ENCODE results near the gene LRFN5.

The LRFN5 gene

GRCh38 chr14:41839661-41840060 is 233.0 kb downstream of the LRFN5 start:
- no peaks in the 10 kb centered on the region for H3K9me3 ChIP-seq (ENCODE audit: control insufficient read depth in 2 of 2, low read length in 2 of 2)
- no peaks in the 10 kb centered on the region for H3K4me1 ChIP-seq (ENCODE audit: control insufficient read depth, insufficient read depth, low read length)
- H3K27me3 ChIP-seq (ENCODE audit: control insufficient read depth in 1 of 2, insufficient read depth in 2 of 2, low read length in 2 of 2), result no peaks in the 10 kb centered on the region
- no peak overlapping the region for H3K4me3 ChIP-seq (ENCODE audit: low read length in 2 of 2)
- H3K9ac ChIP-seq (ENCODE audit: low read length in 2 of 2), result no peak overlapping the region
- H3K27ac ChIP-seq (ENCODE audit: low read length), result no peak overlapping the region
- H3K36me3 ChIP-seq (ENCODE audit: control insufficient read depth in 2 of 2, insufficient read depth in 2 of 2, low read length in 2 of 2), result no peaks in the 10 kb centered on the region

DNA sequence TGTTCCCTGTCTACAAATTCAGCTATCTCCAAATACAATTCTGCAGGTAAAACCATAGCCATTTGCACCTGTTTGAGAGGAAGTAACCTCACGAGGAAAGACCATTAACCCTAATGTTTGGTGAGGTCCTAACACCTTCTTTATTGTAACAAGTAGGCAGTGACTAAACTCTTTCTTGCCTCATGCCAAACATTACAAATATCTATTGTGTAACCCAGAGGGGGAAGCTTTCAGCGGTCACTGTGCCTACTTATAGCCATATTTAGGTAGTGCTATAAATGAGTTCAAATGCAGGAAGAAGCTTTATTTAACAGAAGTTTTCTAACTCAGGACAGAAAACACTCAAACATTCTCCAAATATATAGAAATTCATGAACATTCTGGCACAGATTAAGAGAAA is 252.7 kb downstream of the LRFN5 start:
- Histone ChIP-seq H3K9me3 (ENCODE audit: control insufficient read depth in 2 of 2, low read length in 2 of 2) (no peaks in the 10 kb centered on the region), H3K9ac (ENCODE audit: low read length in 2 of 2) (no peak overlapping the region), H3K4me3 (ENCODE audit: low read length in 2 of 2) (no peak overlapping the region), H3K36me3 (ENCODE audit: control insufficient read depth in 2 of 2, insufficient read depth in 2 of 2, low read length in 2 of 2) (no peaks in the 10 kb centered on the region), H3K27me3 (ENCODE audit: control insufficient read depth in 1 of 2, insufficient read depth in 2 of 2, low read length in 2 of 2) (no peaks in the 10 kb centered on the region), H3K4me1 (ENCODE audit: control insufficient read depth, insufficient read depth, low read length) (no peaks in the 10 kb centered on the region), H3K27ac (ENCODE audit: low read length) (no peak overlapping the region)

GRCh38 chr14:41860586-41860985 is 253.9 kb downstream of the LRFN5 start:
- H3K27ac ChIP-seq (ENCODE audit: low read length), result no peak overlapping the region
- no peak overlapping the region for H3K9ac ChIP-seq (ENCODE audit: low read length in 2 of 2)
- no peaks in the 10 kb centered on the region for H3K36me3 ChIP-seq (ENCODE audit: control insufficient read depth in 2 of 2, insufficient read depth in 2 of 2, low read length in 2 of 2)
- no peaks in the 10 kb centered on the region for H3K4me1 ChIP-seq (ENCODE audit: control insufficient read depth, insufficient read depth, low read length)
- H3K9me3 ChIP-seq (ENCODE audit: control insufficient read depth in 2 of 2, low read length in 2 of 2), result no peaks in the 10 kb centered on the region
- H3K4me3 ChIP-seq (ENCODE audit: low read length in 2 of 2), result no peak overlapping the region
- H3K27me3 ChIP-seq (ENCODE audit: control insufficient read depth in 1 of 2, insufficient read depth in 2 of 2, low read length in 2 of 2), result no peaks in the 10 kb centered on the region

DNA sequence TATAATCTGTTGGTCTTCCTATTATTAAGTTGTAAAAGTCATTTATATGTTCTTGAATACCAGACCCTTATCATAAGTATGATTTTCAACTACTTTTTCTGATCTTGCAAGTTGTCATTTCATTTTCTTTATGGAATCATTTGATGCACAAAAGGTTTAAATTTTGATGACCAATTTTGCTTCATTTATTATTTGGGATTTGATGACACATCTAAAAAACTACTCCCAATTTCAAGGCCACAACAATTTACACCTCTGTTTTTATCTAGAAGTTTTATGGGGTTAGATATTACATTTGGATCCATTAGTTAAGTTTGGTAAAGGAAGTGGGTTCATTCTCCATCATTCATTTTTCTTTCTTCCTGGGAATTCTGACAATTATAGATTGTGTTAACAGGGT is 259.2 kb downstream of the LRFN5 start:
- no peak overlapping the region for H3K4me3 ChIP-seq (ENCODE audit: low read length in 2 of 2)
- H3K9me3 ChIP-seq (ENCODE audit: control insufficient read depth in 2 of 2, low read length in 2 of 2), result no peaks in the 10 kb centered on the region
- no peaks in the 10 kb centered on the region for H3K36me3 ChIP-seq (ENCODE audit: control insufficient read depth in 2 of 2, insufficient read depth in 2 of 2, low read length in 2 of 2)
- no peaks in the 10 kb centered on the region for H3K4me1 ChIP-seq (ENCODE audit: control insufficient read depth, insufficient read depth, low read length)
- no peaks in the 10 kb centered on the region for H3K27me3 ChIP-seq (ENCODE audit: control insufficient read depth in 1 of 2, insufficient read depth in 2 of 2, low read length in 2 of 2)
- H3K27ac ChIP-seq (ENCODE audit: low read length), result no peak overlapping the region
- no peak overlapping the region for H3K9ac ChIP-seq (ENCODE audit: low read length in 2 of 2)

- H3K9me3 ChIP-seq (ENCODE audit: control insufficient read depth in 2 of 2, low read length in 2 of 2), result no peaks in the 10 kb centered on the region
- H3K36me3 ChIP-seq (ENCODE audit: control insufficient read depth in 2 of 2, insufficient read depth in 2 of 2, low read length in 2 of 2), result no peaks in the 10 kb centered on the region
- no peaks in the 10 kb centered on the region for H3K27me3 ChIP-seq (ENCODE audit: control insufficient read depth in 1 of 2, insufficient read depth in 2 of 2, low read length in 2 of 2)
- H3K4me3 ChIP-seq (ENCODE audit: low read length in 2 of 2), result no peak overlapping the region
- H3K9ac ChIP-seq (ENCODE audit: low read length in 2 of 2), result no peak overlapping the region
- no peak overlapping the region for H3K27ac ChIP-seq (ENCODE audit: low read length)
- H3K4me1 ChIP-seq (ENCODE audit: control insufficient read depth, insufficient read depth, low read length), result no peaks in the 10 kb centered on the region
These were observed 261.7 kb downstream of the LRFN5 start for GRCh38 chr14:41868396-41868795.

DNA sequence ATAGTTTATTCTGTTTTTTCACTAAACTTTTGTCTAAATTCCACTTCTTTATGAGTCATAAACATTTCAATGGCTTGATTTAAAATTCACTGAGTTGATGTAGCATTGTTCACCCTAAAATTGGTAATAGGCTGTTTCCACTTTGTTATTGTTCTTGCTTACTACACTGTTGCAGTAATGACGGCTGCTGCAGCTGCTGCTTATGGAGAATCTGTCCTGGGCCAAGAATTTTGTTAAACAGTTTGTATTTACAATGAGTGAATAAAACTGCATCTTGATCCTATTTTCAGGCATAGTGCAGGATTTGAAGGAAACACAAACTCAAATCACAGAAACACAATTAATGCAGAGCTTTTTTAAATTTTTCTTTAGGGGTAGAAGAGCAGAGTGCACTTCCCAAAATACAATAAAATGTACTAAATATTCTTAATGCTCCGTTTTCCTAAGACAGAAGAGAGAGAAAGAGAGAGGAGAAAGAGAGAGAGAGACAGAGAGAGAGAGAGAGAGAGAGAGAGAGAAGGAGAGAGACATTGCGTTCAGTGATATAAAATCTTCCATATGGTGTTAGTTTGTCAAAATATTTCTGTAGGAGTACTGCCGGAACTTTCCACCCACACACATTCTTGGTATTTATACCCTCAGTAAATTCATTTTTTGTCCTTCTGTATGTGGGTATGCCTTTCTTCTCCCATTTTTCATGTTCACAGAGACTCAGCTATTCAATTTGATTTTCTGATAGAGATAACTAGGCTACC is 266.4 kb downstream of the LRFN5 start:
- H3K36me3 ChIP-seq (ENCODE audit: control insufficient read depth in 2 of 2, insufficient read depth in 2 of 2, low read length in 2 of 2), result no peaks in the 10 kb centered on the region
- H3K9ac ChIP-seq (ENCODE audit: low read length in 2 of 2), result no peak overlapping the region
- no peak overlapping the region for H3K27ac ChIP-seq (ENCODE audit: low read length)
- H3K4me3 ChIP-seq (ENCODE audit: low read length in 2 of 2), result no peak overlapping the region
- H3K27me3 ChIP-seq (ENCODE audit: control insufficient read depth in 1 of 2, insufficient read depth in 2 of 2, low read length in 2 of 2), result no peaks in the 10 kb centered on the region
- H3K4me1 ChIP-seq (ENCODE audit: control insufficient read depth, insufficient read depth, low read length), result no peaks in the 10 kb centered on the region
- H3K9me3 ChIP-seq (ENCODE audit: control insufficient read depth in 2 of 2, low read length in 2 of 2), result no peaks in the 10 kb centered on the region

DNA sequence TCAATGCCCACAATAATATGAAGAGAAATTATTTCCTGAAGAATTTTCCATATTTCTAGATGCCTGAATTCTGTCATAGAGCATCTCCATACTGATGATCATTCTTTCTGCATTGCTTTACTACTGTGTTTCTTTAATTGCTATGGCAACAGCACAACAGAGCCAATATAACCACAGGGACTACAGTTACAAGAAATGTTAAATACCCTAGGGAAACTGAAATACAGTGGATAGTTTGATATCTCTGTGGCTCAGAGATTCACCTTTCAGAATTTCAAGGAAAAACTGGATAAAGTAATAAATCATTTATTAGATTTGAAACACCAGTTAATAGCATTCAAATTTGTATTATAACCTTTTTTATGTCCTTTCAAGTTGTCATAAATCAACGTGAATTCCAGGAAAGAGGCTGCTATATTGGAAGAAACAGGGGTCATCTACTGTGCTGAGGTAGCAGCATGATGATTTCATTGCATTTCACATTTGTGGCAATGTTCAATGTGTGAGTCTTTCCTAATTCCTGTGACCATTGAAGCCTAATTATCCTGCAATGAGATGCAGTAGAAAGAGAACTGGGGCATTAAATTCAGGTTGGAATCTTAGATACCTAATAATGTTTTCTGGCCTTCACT is 267.1 kb downstream of the LRFN5 start:
- Histone ChIP-seq H3K9me3 (ENCODE audit: control insufficient read depth in 2 of 2, low read length in 2 of 2) (no peaks in the 10 kb centered on the region), H3K4me3 (ENCODE audit: low read length in 2 of 2) (no peak overlapping the region), H3K4me1 (ENCODE audit: control insufficient read depth, insufficient read depth, low read length) (no peaks in the 10 kb centered on the region), H3K27ac (ENCODE audit: low read length) (no peak overlapping the region), H3K36me3 (ENCODE audit: control insufficient read depth in 2 of 2, insufficient read depth in 2 of 2, low read length in 2 of 2) (no peaks in the 10 kb centered on the region), H3K9ac (ENCODE audit: low read length in 2 of 2) (no peak overlapping the region), H3K27me3 (ENCODE audit: control insufficient read depth in 1 of 2, insufficient read depth in 2 of 2, low read length in 2 of 2) (no peaks in the 10 kb centered on the region)

- no peaks in the 10 kb centered on the region for H3K27me3 ChIP-seq (ENCODE audit: control insufficient read depth in 1 of 2, insufficient read depth in 2 of 2, low read length in 2 of 2)
- no peak overlapping the region for H3K9ac ChIP-seq (ENCODE audit: low read length in 2 of 2)
- H3K4me3 ChIP-seq (ENCODE audit: low read length in 2 of 2), result no peak overlapping the region
- no peak overlapping the region for H3K27ac ChIP-seq (ENCODE audit: low read length)
- H3K4me1 ChIP-seq (ENCODE audit: control insufficient read depth, insufficient read depth, low read length), result no peaks in the 10 kb centered on the region
- H3K36me3 ChIP-seq (ENCODE audit: control insufficient read depth in 2 of 2, insufficient read depth in 2 of 2, low read length in 2 of 2), result no peaks in the 10 kb centered on the region
- H3K9me3 ChIP-seq (ENCODE audit: control insufficient read depth in 2 of 2, low read length in 2 of 2), result no peaks in the 10 kb centered on the region
These were observed 268.4 kb downstream of the LRFN5 start for GRCh38 chr14:41875116-41875515.

GRCh38 chr14:41878321-41878720 is 271.6 kb downstream of the LRFN5 start:
- H3K27me3 ChIP-seq (ENCODE audit: control insufficient read depth in 1 of 2, insufficient read depth in 2 of 2, low read length in 2 of 2), result no peaks in the 10 kb centered on the region
- no peak overlapping the region for H3K27ac ChIP-seq (ENCODE audit: low read length)
- no peaks in the 10 kb centered on the region for H3K4me1 ChIP-seq (ENCODE audit: control insufficient read depth, insufficient read depth, low read length)
- no peak overlapping the region for H3K9ac ChIP-seq (ENCODE audit: low read length in 2 of 2)
- H3K4me3 ChIP-seq (ENCODE audit: low read length in 2 of 2), result no peak overlapping the region
- no peaks in the 10 kb centered on the region for H3K9me3 ChIP-seq (ENCODE audit: control insufficient read depth in 2 of 2, low read length in 2 of 2)
- H3K36me3 ChIP-seq (ENCODE audit: control insufficient read depth in 2 of 2, insufficient read depth in 2 of 2, low read length in 2 of 2), result no peaks in the 10 kb centered on the region

- H3K27me3 ChIP-seq (ENCODE audit: control insufficient read depth in 1 of 2, insufficient read depth in 2 of 2, low read length in 2 of 2), result no peaks in the 10 kb centered on the region
- H3K9ac ChIP-seq (ENCODE audit: low read length in 2 of 2), result no peak overlapping the region
- H3K4me1 ChIP-seq (ENCODE audit: control insufficient read depth, insufficient read depth, low read length), result no peaks in the 10 kb centered on the region
- H3K9me3 ChIP-seq (ENCODE audit: control insufficient read depth in 2 of 2, low read length in 2 of 2), result no peaks in the 10 kb centered on the region
- no peak overlapping the region for H3K4me3 ChIP-seq (ENCODE audit: low read length in 2 of 2)
- H3K27ac ChIP-seq (ENCODE audit: low read length), result no peak overlapping the region
- no peaks in the 10 kb centered on the region for H3K36me3 ChIP-seq (ENCODE audit: control insufficient read depth in 2 of 2, insufficient read depth in 2 of 2, low read length in 2 of 2)
These were observed 284.9 kb downstream of the LRFN5 start for GRCh38 chr14:41891624-41892023.

DNA sequence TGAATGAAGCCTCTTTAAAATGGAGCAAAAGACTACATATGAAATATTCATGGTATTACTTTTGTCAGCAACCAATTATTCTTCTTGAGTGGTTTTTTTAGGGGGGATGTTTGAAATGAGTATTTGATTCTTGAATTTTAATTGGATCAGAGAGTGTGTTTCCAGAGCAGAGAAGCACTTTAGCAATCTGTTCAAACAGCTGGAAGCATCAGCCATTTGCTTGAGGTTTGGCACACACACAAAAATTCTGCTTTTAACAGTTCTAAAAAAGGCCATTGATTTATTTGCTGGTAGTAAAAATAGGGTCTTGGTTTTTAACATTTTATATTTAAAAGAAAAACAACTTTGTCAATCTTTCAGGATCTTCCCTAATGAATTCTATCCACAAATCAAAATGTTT is 292.7 kb downstream of the LRFN5 start:
- Histone ChIP-seq H3K36me3 (ENCODE audit: control insufficient read depth in 2 of 2, insufficient read depth in 2 of 2, low read length in 2 of 2) (no peaks in the 10 kb centered on the region), H3K4me3 (ENCODE audit: low read length in 2 of 2) (no peak overlapping the region), H3K4me1 (ENCODE audit: control insufficient read depth, insufficient read depth, low read length) (no peaks in the 10 kb centered on the region), H3K9me3 (ENCODE audit: control insufficient read depth in 2 of 2, low read length in 2 of 2) (no peaks in the 10 kb centered on the region), H3K27ac (ENCODE audit: low read length) (no peak overlapping the region), H3K9ac (ENCODE audit: low read length in 2 of 2) (no peak overlapping the region), H3K27me3 (ENCODE audit: control insufficient read depth in 1 of 2, insufficient read depth in 2 of 2, low read length in 2 of 2) (no peaks in the 10 kb centered on the region)

Data from stomach smooth muscle (tissue), 2 donors.